ENCODE results near the gene CRACDL.

Gene CRACDL

DNA sequence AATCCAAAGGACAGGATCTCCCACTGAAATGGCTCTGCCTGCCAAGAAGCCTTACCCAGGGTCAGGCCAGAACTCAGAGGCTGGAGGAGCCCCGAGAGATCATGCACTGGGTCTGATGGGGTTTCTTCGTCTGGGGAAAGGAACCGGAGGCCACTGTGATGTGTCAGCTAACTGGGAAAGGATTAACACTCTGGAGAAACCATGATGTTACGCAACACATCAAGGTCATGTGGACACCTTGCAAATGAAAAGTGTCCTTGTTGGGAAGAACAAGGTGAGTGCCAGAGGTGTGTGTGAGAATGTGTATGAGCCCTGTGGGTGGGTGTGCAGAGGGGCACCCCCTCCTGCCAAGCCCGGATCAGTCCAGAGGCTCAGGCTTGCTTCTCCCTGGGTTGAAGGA, 86.9 kb downstream of the CRACDL start:
- no peak overlapping the region for H3K4me3 ChIP-seq (ENCODE audit: low read depth, low read length)
- TF ChIP-seq, protein P1, sequence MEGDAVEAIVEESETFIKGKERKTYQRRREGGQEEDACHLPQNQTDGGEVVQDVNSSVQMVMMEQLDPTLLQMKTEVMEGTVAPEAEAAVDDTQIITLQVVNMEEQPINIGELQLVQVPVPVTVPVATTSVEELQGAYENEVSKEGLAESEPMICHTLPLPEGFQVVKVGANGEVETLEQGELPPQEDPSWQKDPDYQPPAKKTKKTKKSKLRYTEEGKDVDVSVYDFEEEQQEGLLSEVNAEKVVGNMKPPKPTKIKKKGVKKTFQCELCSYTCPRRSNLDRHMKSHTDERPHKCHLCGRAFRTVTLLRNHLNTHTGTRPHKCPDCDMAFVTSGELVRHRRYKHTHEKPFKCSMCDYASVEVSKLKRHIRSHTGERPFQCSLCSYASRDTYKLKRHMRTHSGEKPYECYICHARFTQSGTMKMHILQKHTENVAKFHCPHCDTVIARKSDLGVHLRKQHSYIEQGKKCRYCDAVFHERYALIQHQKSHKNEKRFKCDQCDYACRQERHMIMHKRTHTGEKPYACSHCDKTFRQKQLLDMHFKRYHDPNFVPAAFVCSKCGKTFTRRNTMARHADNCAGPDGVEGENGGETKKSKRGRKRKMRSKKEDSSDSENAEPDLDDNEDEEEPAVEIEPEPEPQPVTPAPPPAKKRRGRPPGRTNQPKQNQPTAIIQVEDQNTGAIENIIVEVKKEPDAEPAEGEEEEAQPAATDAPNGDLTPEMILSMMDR (conservative IDR thresholded peaks at IDR 0.05; ENCODE audit: low read depth, low read length) = no peak
- DNase-seq (ENCODE audit: low read depth) = no peak

DNA sequence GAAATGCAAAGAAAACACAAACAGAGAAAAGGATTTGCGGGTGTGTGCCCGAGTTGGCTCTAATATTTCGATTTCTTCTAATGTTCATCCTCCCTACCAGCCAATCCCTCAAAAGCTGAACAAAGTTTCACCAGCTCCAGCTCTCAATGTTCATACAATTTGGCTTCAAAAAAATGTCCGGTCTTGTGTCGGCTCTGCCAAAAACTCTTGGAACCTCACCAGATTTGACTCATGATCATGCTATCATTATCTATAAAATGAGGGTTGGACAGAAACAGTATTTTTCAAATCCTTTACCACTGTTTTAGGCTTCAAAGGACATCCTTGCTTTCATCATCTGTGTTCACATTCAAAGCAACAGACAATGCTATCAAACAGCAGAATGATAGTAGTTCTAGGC, 88.2 kb downstream of the CRACDL start:
- no peak overlapping the region for H3K4me3 ChIP-seq (ENCODE audit: low read depth, low read length)
- TF ChIP-seq, protein P1 (conservative IDR thresholded peaks at IDR 0.05; ENCODE audit: low read depth, low read length) = no peak
- no peak for DNase-seq (ENCODE audit: low read depth)

DNA sequence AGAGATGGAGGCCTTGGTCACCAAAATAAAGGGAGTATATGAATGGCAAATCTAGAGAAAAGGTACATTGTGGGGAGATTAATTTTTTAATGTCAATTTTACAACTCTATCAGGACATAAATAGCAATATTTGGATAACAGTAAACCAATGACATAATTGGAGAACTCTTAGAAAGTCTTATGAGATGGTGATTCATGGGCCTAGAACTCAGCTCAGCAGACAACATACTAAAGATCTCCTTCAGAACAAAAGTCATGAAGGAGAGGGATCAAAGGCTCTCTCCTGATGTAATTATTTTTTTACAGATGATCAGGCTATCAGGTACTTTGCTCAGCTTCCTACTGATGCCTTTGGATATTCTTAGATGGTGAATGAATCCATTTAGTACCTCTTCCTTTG, 90.0 kb downstream of the CRACDL start:
- no peak overlapping the region for H3K4me3 ChIP-seq (ENCODE audit: low read depth, low read length)
- DNase-seq (ENCODE audit: low read depth) = peak; percentile 43
- TF ChIP-seq, protein P1 (conservative IDR thresholded peaks at IDR 0.05; ENCODE audit: low read depth, low read length) = no peak

DNA sequence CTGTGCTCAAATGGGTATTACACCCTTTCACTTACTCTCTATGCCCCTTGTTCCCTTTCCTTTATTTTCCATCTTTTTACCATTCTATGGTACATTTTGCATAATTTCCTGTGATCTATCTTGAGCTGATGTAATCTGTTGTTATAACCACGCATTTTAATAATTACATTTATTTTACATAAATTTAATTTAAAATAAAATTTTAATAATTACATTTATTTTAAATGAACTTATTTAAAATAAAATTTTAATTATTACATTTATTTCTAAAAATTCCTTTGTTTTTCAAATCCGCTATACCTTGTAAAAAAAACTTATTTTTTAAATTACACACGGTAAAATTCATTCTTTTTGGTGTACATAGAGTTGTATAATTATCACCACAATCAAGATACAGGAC, 93.9 kb downstream of the CRACDL start:
- H3K4me3 ChIP-seq (ENCODE audit: low read depth, low read length) = no peak overlapping the region
- no peak for DNase-seq (ENCODE audit: low read depth)
- TF ChIP-seq, protein P1 (conservative IDR thresholded peaks at IDR 0.05; ENCODE audit: low read depth, low read length) = no peak

DNA sequence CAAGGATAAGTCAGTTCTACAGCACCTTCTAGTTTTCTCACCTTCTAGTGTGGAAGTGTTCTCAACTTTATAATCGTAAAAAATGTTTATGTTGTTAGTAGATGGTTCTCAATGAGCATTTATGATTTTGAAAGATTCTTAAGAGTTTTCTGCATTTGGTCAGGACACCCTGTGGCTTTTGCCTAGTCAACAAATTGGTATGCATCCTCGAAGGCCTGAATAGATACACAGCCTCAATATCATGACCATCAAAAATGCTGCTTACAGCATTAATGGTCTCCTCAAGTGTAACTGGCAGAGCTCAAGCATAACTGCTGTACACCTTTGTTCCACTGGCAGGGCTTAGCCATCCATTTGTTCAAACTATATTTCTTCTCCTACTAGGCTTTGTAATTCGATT, 96.7 kb downstream of the CRACDL start:
- DNase-seq (ENCODE audit: low read depth) = peak; percentile 69
- TF ChIP-seq, protein P1 (conservative IDR thresholded peaks at IDR 0.05; ENCODE audit: low read depth, low read length) = no peak

DNA sequence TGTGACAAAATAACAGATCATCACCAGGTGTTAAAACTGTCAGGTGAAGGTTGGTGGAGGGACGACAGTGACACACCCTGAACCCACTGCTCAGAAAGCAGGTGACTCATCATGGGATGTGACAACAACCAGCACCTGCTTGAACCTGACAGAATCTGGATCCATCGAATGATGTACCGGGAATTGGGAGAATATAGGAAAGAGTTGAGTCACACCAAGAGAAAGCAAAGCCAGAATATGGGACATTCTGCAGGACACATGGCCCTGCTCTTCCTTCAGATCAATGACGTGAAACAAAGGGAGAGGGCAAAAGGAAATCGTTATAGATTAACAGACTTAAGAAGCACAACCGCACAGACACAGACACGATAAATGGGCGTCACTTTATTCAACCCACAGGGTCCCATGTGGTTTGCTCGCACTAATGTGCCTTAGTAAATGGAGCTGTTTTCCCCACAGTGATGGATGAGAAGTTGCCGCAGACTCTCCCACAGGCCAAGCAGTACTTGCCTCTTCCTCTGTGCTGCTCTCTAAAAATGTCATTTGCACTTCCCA, 100.1 kb downstream of the CRACDL start:
- DNase-seq (ENCODE audit: low read depth) = no peak
- TF ChIP-seq, protein P1 (conservative IDR thresholded peaks at IDR 0.05; ENCODE audit: low read depth, low read length) = no peak

More for the DNA sequence above, 96.7 kb downstream of the CRACDL start:
- H3K4me3 ChIP-seq (ENCODE audit: low read depth, low read length) = no peak overlapping the region

DNA sequence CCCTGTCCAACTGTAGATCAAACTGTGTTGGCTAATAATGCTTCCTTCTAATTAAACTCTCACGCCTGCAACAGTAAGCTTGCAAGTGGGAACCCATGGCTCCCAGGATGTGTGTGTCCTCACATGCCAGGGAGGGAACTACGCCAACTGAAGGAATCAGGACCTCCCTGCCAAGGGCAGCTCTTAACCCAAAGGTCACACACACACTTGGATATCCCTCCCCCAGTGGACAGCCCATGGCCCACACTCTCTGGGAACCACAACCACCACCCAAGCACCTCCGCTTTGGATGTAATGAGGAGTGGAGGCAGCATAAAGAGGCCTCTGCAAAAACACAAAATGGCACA, 102.1 kb downstream of the CRACDL start:
- no peak for DNase-seq (ENCODE audit: low read depth)
- no peak overlapping the region for H3K4me3 ChIP-seq (ENCODE audit: low read depth, low read length)
- TF ChIP-seq, protein P1 (conservative IDR thresholded peaks at IDR 0.05; ENCODE audit: low read depth, low read length) = no peak

More for the DNA sequence above, 100.1 kb downstream of the CRACDL start:
- no peak overlapping the region for H3K4me3 ChIP-seq (ENCODE audit: low read depth, low read length)
